Sciatic nerve (tissue), 2 donors: ENCODE measurements around the gene SLC2A8. TPM values are rescaled to one million over a fixed set of nuclear protein-coding genes. Genes with fewer than 3 reads are reported as not detected.

Experiments used
- ATAC-seq: fragments of 200-7000 bp; cut with Tn5 transposase; one replicate; pipeline ENCODE4 v1.9.1; 2020; ENCODE audit warnings: mild to moderate bottlenecking, moderate library complexity
- DNase-seq: peaks from one replicate; pipeline ENCODE4 v3.0.0-alpha.2; 2020; ENCODE audit warnings: low spot score
- intact Hi-C: fragments of 100-400 bp; cut with DNase I; formaldehyde crosslinking; loops from one replicate; pipeline ENCODE4 v1.14.2; 2022
- total RNA-seq: library from RNA; stranded (reverse); fragmentation: NEBNext Ultra II Directional; extraction: Animal tissue kit (Norgen Biotek cat#: 25700); gene quantifications from one replicate; pipeline ENCODE4 v1.2.1, GENCODE V29; 2021
- donor health status: DM: no; HTN: no; CAD: no.
- donor health status: DM: no; HTN: no; CAD: no.

SLC2A8 gene
- total RNA-seq, 1 donor from 2014 or later: 22.5 TPM

DNA sequence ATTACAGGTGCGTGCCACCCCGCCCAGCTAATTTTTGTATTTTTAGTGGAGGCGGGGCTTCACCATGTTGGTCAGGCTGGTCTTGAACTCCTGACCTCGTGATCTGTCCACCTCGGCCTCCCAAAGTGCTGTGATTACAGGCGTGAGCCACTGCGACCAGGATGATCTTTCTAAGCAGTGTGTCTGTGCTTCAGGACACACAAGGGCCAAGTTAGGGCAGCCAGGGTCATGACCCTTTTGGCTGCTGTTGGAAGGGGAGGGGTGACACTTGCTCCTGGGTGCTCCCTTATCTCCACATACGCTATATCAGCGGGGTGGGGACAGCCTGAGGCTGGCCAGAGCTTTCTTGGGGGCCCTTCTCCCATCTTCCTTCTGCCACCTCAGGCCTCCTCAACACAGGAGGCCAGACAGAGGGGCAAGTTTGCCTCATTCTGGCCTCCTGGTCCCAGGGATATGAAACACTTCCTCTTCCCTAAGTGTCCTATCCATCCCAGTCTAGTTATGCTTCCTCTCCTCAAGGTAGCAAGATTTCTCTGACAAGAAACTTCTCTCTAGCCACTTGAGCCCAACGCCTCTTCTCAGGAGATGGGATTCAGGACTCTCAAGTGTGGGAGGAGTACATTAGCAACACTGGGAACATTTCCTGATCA, 25.3 kb downstream of the SLC2A8 start:
- intact Hi-C loops: no loop called here
- no peak for DNase-seq
- no peak for ATAC-seq

- intact Hi-C loops: no loop called here
- DNase-seq (no peak), ATAC-seq (no peak)
These were observed 25.8 kb downstream of the SLC2A8 start for GRCh38 chr9:127422787-127423186.

GRCh38 chr9:127423476-127423933, 26.5 kb downstream of the SLC2A8 start:
- intact Hi-C loops: no loop called here
- no peak for DNase-seq
- ATAC-seq: peak; percentile 15

DNA sequence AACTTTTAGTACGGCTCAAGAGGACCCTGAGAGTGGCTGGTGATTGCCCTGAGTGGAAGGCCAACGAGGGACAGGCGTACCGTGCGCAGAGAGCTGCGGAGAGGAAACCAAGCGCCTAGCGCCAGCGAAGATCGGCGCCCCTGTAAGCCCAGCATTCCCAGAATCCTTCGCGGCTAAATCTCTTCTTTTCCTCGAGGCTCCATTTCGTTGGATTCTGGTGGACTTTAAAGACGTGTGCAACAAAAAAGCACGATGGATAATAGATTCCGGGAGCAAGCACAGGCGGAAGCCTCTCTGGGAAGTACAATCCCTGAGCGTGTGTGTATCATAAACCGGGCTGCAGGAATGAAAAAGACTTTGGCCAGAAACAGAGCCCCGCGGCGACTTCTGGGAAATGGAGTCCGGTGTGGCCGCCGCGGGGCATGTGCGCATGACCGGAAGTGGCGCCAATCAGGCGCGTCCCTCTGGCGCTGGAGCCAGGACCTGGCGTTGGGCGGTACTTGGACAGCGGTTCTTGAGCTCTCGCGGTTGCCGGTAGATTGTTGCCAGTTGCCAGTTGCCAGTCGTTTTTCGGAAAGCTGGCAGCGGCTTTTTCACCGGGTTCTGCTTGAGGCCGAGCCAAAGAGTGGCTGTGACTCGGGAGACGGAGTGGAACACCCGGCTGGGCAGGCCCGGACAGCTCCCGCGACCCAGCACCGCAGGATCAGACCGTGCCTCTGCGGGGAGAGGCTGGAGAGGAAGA, 27.1 kb downstream of the SLC2A8 start, which contains the start of gene ZNF79:
ZNF79 (plus strand) TSS at position 449 of the 742 bp plus-strand sequence. CDS start 406 bp downstream, outside the sequence.
- DNase-seq (peak; percentile 95), ATAC-seq (peak; percentile 99)
- intact Hi-C loops: no loop called here

DNA sequence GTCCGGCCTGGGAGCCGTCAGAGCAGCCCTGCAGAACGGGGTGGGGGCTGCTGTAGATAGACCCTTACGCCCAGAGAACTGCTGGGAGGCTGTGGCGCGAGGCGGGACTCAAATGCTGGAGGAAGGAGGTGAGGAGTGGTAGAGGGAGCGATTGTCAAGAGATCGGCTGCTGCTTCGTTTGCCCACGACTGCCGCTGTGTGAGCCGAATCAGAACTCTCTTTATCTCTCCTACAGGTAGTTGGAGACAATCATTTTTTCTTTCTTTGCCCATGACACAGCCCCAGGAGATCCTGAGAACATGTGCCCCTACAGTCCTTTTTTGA, 27.7 kb downstream of the SLC2A8 start:
- ATAC-seq (no peak), DNase-seq (no peak)
- intact Hi-C loops: no loop called here

DNA sequence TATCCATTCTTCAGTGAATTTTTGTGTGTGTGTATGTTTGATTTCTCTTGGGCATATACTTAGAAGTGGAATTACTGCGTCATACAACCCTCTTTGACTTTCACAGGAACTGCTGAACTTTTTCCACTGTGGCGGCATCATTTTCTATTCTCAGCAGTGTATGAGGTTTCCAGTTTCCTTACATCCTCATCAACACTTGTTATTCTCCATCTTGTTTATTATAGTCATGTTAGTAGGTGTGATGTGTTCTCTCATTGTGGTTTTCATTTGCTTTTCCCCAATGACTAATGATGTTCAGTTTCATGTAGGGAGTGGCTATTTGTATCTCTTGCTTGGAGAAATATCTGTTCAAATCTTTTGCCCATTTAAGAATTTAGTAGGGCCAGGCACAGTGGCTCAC, 29.8 kb downstream of the SLC2A8 start:
- intact Hi-C loops: no loop called here
- no peak for DNase-seq
- no peak for ATAC-seq

DNA sequence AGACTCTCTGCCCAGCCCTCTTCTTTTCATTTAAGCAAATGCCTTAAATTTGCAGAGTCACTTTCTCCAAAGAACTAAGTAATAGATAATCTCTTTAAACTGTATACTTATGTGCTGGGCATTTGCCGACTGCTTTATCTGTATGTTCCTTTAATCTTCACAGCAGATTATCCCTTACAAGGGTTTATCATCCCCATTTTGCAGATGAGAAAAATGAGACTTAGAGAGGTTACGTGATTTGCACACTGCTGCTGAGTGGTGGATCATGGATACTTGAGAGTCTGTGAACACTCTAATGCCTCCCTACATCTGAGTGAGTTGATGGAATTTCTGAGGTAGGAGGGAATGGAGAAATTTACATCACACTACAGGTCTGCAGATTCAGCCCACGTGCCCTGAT, 31.4 kb downstream of the SLC2A8 start:
- intact Hi-C loops: no loop called here
- no peak for ATAC-seq
- no peak for DNase-seq

DNA sequence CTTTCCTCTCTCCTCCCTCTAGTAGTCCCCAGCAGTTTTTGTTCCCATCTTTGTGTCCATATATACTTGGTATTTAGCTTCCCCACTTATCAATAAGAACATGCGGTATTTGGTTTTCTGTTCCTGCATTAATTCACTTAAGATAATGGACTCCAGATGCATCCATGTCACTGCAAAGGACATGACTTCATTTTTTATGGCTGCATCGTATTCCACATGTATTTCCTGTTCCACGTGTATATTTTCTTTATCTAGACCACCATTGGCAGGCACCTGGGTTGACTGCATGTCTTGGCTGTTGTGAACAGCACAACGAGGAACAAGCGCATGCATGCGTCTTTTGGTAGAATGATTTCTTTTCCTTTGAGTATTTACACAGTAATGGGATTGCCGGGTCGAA, 33.4 kb downstream of the SLC2A8 start:
- intact Hi-C loops: no loop called here
- DNase-seq (no peak), ATAC-seq (no peak)

DNA sequence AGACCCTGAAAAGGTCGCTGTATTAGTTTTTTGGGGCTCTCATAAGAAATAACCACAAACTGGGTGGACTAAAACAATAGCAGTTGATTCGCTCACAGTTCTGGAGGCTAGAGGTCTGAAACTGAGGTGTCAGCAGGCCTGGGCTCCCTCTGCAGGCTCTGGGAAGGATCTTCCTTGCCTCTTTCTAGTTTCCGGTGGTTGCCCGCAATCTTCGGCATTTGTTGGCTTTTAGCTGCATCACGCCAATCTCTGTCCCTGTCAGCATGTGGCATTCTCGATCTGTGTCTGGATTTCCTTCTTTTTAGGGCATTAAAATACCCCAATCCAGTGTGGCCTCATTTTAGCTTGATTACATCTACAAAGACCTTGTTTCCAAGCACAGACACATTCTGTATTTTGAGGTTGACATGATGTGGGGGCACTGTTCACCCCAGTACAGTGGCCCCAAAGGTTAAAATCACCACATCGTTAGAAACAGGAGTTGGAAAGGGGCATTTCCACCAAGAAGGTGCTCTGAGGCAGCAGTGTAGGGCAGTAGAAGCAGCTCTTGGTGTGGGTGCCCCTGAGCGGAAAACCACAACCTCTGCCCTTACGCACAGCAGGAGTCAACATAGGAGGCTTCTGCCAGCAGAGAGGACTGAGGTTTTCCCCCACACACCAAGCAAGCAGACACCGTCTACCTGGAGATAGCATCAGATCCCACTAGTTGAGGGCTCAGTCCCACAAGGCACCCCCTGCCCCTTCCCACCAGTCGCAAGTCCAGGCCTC, 40.7 kb downstream of the SLC2A8 start:
- intact Hi-C loops: no loop called here
- ATAC-seq: no peak
- no peak for DNase-seq

GRCh38 chr9:127438394-127438793, 41.4 kb downstream of the SLC2A8 start:
- ATAC-seq (no peak), DNase-seq (no peak)
- intact Hi-C loops: no loop called here

DNA sequence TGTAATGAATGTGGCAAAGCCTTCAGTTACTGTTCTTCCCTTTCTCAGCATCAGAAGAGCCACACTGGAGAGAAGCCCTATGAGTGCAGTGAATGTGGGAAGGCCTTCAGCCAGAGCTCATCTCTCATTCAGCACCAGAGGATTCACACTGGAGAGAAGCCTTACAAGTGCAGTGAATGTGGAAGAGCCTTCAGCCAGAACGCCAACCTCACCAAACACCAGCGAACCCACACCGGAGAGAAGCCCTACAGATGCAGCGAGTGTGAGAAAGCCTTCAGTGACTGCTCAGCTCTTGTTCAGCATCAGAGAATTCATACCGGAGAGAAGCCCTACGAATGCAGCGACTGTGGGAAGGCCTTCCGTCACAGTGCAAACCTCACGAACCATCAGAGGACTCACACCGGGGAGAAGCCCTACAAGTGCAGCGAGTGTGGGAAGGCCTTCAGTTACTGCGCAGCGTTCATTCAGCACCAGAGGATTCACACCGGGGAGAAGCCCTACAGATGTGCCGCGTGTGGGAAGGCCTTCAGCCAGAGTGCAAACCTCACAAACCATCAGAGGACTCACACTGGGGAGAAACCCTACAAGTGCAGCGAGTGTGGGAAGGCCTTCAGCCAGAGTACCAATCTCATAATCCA, 47.4 kb downstream of the SLC2A8 start:
- DNase-seq (no peak), ATAC-seq (no peak)
- intact Hi-C loops: no loop called here

- intact Hi-C loops: no loop called here
- ATAC-seq (no peak), DNase-seq (no peak)
These were observed 48.2 kb downstream of the SLC2A8 start for GRCh38 chr9:127444921-127445850.

- DNase-seq (no peak), ATAC-seq (no peak)
- intact Hi-C loops: no loop called here
These were observed 49.1 kb downstream of the SLC2A8 start for GRCh38 chr9:127445851-127446712.

GRCh38 chr9:127446713-127447415, 49.9 kb downstream of the SLC2A8 start:
- intact Hi-C loops: no loop called here
- DNase-seq (no peak), ATAC-seq (no peak)

GRCh38 chr9:127447416-127448111, 50.6 kb downstream of the SLC2A8 start:
- ATAC-seq: no peak
- intact Hi-C loops: no loop called here
- no peak for DNase-seq

- no peak for ATAC-seq
- intact Hi-C loops: no loop called here
- DNase-seq: no peak
These were observed 51.3 kb downstream of the SLC2A8 start for GRCh38 chr9:127448112-127448805.
